HepG2 (cell line): ENCODE data around the gene SCYL1. TPM values are rescaled to one million over a fixed set of nuclear protein-coding genes. Genes with fewer than 3 reads are reported as not detected.

Experiments
- ATAC-seq: fragments of 200-7000 bp; cut with Tn5 transposase; 3 replicates; pipeline ENCODE4 v1.9.1; 2020; ENCODE audit warnings: mild to moderate bottlenecking, moderate library complexity
- BruUV-seq: library from RNA; stranded (reverse); fragments of 400-500 nt; replicated peaks from 2 replicates; lab custom pipeline; 2021; lab: Mats Ljungman, UMichigan
- CTCF ChIA-PET: fragments of 300-600 bp; formaldehyde crosslinking; extraction: SDS; loops from one replicate; lab custom pipeline; 2021; ENCODE audit warnings: low total read pairs, inconsistent platforms, low intra/inter-chr PET ratio; lab: Yijun Ruan, JAX
- POLR2A ChIA-PET: fragments of 350-600 bp; sonication (Branson Sonifier 250); formaldehyde crosslinking; loops from one replicate; lab custom pipeline; 2020; ENCODE audit warnings: antibody characterized with exemption, inconsistent platforms; lab: Yijun Ruan, JAX
- DNase-seq: peaks from one replicate; pipeline ENCODE4 v3.0.0-alpha.2; 2015; ENCODE audit warnings: low spot score
- FAIRE-seq: peaks from 3 replicates; lab custom pipeline; 2011; peaks lifted over from hg19 to GRCh38; lab: Jason Lieb, UNC
- H2AFZ ChIP-seq: one replicate; pipeline ENCODE4 v1.6.1; 2011; ENCODE audit warnings: low read length, inconsistent platforms
- H3K27ac ChIP-seq: fragments of 300-600 bp; 3 replicates; pipeline ENCODE4 v1.8.0; 2011; ENCODE audit warnings: mixed run types, mild to moderate bottlenecking, mixed read lengths, low read length, inconsistent platforms; ENCODE audit not compliant: insufficient read depth; ENCODE audit errors: extremely low read length
- H3K27me3 ChIP-seq, 2 experiments: fragments of 200-600 bp in 1 of 2; 2 replicates in 1 of 2; 3 replicates in 1 of 2; pipeline versions ENCODE4 v1.6.0 to v1.8.0; 2011; ENCODE audit warnings: low read length in 2 of 2, mild to moderate bottlenecking in 2 of 2, moderate library complexity in 2 of 2, inconsistent platforms in 1 of 2; ENCODE audit not compliant: insufficient read depth in 2 of 2, control insufficient read depth in 1 of 2
- H3K36me3 ChIP-seq, 2 experiments: fragments of 200-600 bp in 1 of 2; replicated peaks in 1 of 2; 2 replicates in 1 of 2; 3 replicates in 1 of 2; pipeline versions ENCODE4 v1.5.1 to v1.8.0; 2011; ENCODE audit warnings: low read length in 2 of 2, inconsistent platforms in 1 of 2; ENCODE audit not compliant: insufficient read depth in 2 of 2, control insufficient read depth in 1 of 2
- H3K4me1 ChIP-seq: 2 replicates; pipeline ENCODE4 v1.5.1; 2012; ENCODE audit warnings: low read length, inconsistent platforms; ENCODE audit not compliant: insufficient read depth
- H3K4me2 ChIP-seq: 2 replicates; pipeline ENCODE4 v1.6.0; 2011; ENCODE audit warnings: low read depth, low read length, inconsistent platforms
- H3K4me3 ChIP-seq, 3 experiments: fragments of 200-600 bp in 1 of 3; sonication (generic), shearing (Covaris generic) in 1 of 3; replicated peaks in 1 of 3; 2 replicates each; pipeline ENCODE4 v1.5.1; 2011 to 2016; ENCODE audit warnings: low read length in 3 of 3, inconsistent platforms in 2 of 3, low read depth in 2 of 3, mild to moderate bottlenecking in 2 of 3, control low read depth in 1 of 3, mixed read lengths in 1 of 3; ENCODE audit not compliant: insufficient read depth in 1 of 3
- H3K79me2 ChIP-seq: one replicate; pipeline ENCODE4 v1.6.1; 2011; ENCODE audit warnings: low read length, inconsistent platforms; ENCODE audit not compliant: insufficient read depth
- H3K9ac ChIP-seq: 2 replicates; pipeline ENCODE4 v1.6.0; 2011; ENCODE audit warnings: mild to moderate bottlenecking, low read depth, low read length, inconsistent platforms; ENCODE audit not compliant: insufficient read depth
- H3K9me3 ChIP-seq: 2 replicates; pipeline ENCODE4 v1.5.1; 2012; ENCODE audit warnings: mild to moderate bottlenecking, low read length
- H4K20me1 ChIP-seq: 2 replicates; pipeline ENCODE4 v1.6.0; 2011; ENCODE audit warnings: inconsistent platforms, mild to moderate bottlenecking, low read length, moderate library complexity; ENCODE audit not compliant: insufficient read depth
- AGO2 ChIP-seq: fragments of 200-400 bp; formaldehyde crosslinking; optimal IDR thresholded peaks from 2 replicates; pipeline ENCODE3; 2017; ENCODE audit warnings: mild to moderate bottlenecking, low read depth, low read length, moderate library complexity
- BHLHE40 ChIP-seq: IDR thresholded peaks from 2 replicates; pipeline ENCODE4 v1.6.1; 2011; ENCODE audit warnings: low read length, improper control_type of control experiment
- BRD4 ChIP-seq: sonication (generic); formaldehyde crosslinking; IDR thresholded peaks from 2 replicates; pipeline ENCODE4 v1.4.0; 2020; ENCODE audit warnings: missing genetic modification reagents
- KDM1A ChIP-seq: IDR thresholded peaks from 2 replicates; pipeline ENCODE4 v1.6.1; 2016; ENCODE audit warnings: missing compliant biosample characterization
- MTF2 ChIP-seq: sonication (generic); formaldehyde crosslinking; IDR thresholded peaks from 2 replicates; pipeline ENCODE4 v1.5.0; 2020; ENCODE audit warnings: missing genetic modification reagents, borderline replicate concordance
- NR2C2 ChIP-seq: sonication (generic); formaldehyde crosslinking; IDR thresholded peaks from 2 replicates; pipeline ENCODE4 v1.4.0; 2020; ENCODE audit warnings: missing genetic modification reagents, mild to moderate bottlenecking, moderate library complexity, borderline replicate concordance
- PAF1 ChIP-seq: IDR thresholded peaks from 2 replicates; pipeline ENCODE4 v1.6.1; 2016; ENCODE audit warnings: missing genetic modification reagents, missing compliant biosample characterization
- PITX1 ChIP-seq: sonication (generic); formaldehyde crosslinking; IDR thresholded peaks from 2 replicates; pipeline ENCODE4 v1.5.1; 2020; ENCODE audit warnings: mild to moderate bottlenecking, missing genetic modification reagents
- POLR2G ChIP-seq: fragments of 200-400 bp; formaldehyde crosslinking; IDR thresholded peaks from 2 replicates; pipeline ENCODE4 v1.6.1; 2018; ENCODE audit warnings: mild to moderate bottlenecking, low read depth, low read length, moderate library complexity
- RAD21 ChIP-seq: fragments of 450-650 bp; formaldehyde crosslinking; IDR thresholded peaks from 2 replicates; pipeline ENCODE4 v1.5.0; 2020; ENCODE audit warnings: mild to moderate bottlenecking
- RBFOX2 ChIP-seq: fragments of 200-400 bp; formaldehyde crosslinking; IDR thresholded peaks from 2 replicates; pipeline ENCODE4 v1.6.1; 2017; ENCODE audit warnings: low read depth, mild to moderate bottlenecking, low read length
- RBM22 ChIP-seq: fragments of 200-400 bp; formaldehyde crosslinking; optimal IDR thresholded peaks from 2 replicates; pipeline ENCODE3; 2017; ENCODE audit warnings: mild to moderate bottlenecking, low read length, moderate library complexity
- SSRP1 ChIP-seq: IDR thresholded peaks from 2 replicates; pipeline ENCODE4 v1.6.1; 2016; ENCODE audit warnings: control low read depth
- XRCC5 ChIP-seq: fragments of 200-400 bp; formaldehyde crosslinking; optimal IDR thresholded peaks from 2 replicates; pipeline ENCODE3; 2017; ENCODE audit warnings: mild to moderate bottlenecking, low read length
- ZNF282 ChIP-seq: fragments of 450-650 bp; IDR thresholded peaks from 2 replicates; pipeline ENCODE4 v1.6.1; 2018; ENCODE audit not compliant: partially characterized antibody
- ZNF546 ChIP-seq: sonication (generic); formaldehyde crosslinking; conservative IDR thresholded peaks from 2 replicates; pipeline ENCODE4 v1.8.1; 2023; ENCODE audit warnings: mild to moderate bottlenecking, missing genetic modification reagents
- ZNF549 ChIP-seq: sonication (generic); formaldehyde crosslinking; IDR thresholded peaks from 2 replicates; pipeline ENCODE4 v1.5.0; 2020; ENCODE audit warnings: missing genetic modification reagents
- ZSCAN20 ChIP-seq: sonication (generic); formaldehyde crosslinking; IDR thresholded peaks from 2 replicates; pipeline ENCODE4 v1.4.0; 2020; ENCODE audit warnings: missing genetic modification reagents, mild to moderate bottlenecking, borderline replicate concordance
- WGBS: methylation state at CpG from one replicate; pipeline ENCODE4 v1.1.6; 2017; ENCODE audit warnings: low lambda C conversion rate; 5-methylcytosine and 5-hydroxymethylcytosine counted together
- in situ Hi-C: cut with HindIII; loops from 2 replicates; pipeline ENCODE4 v1.10.0; 2017; ENCODE audit warnings: low pct_unique_long_range_greater_than_20kb; ENCODE audit not compliant: extremely low pct_ligation_motif_present
- intact Hi-C: fragments of 100-400 bp; cut with micrococcal nuclease; formaldehyde crosslinking; loops from one replicate; pipeline ENCODE4 v1.10.0; 2022; ENCODE audit not compliant: unreplicated experiment
- polyA plus RNA-seq, 8 experiments: library from polyadenylated mRNA; depleted of rRNA in 3 of 8; stranded (reverse) in 7 of 8; unstranded in 1 of 8; fragments of >200 nt; fragmentation: Illumina TruSeq in 4 of 8; extraction: Trizol in 4 of 8; gene quantifications; 2 replicates each; pipeline versions ENCODE4 v1.2.1 to v1.2.3, GENCODE V29; 2011 to 2016; ENCODE audit warnings: low read depth in 4 of 8, missing spikeins in 1 of 8, mixed read lengths in 1 of 8; ENCODE audit not compliant: insufficient read depth in 1 of 8
- total RNA-seq, 5 experiments: library from RNA; depleted of rRNA; stranded (reverse); fragments of >200 nt; fragmentation: Illumina TruSeq; extraction: Trizol; gene quantifications; 2 replicates each; pipeline ENCODE4 v1.2.3, GENCODE V29; 2016; ENCODE audit warnings: low read depth in 1 of 5
- TF ChIP-seq, protein P1 (sequence below): sonication (generic); formaldehyde crosslinking; conservative IDR thresholded peaks from 2 replicates; pipeline ENCODE4 v1.4.0; 2020; ENCODE audit warnings: missing genetic modification reagents

The SCYL1 gene
- total and polyA plus RNA-seq, 2 of the 13 experiments (the other 11 are each of a cell fraction or from before 2014, with no cell fraction given): 65.9 to 103 TPM

DNA sequence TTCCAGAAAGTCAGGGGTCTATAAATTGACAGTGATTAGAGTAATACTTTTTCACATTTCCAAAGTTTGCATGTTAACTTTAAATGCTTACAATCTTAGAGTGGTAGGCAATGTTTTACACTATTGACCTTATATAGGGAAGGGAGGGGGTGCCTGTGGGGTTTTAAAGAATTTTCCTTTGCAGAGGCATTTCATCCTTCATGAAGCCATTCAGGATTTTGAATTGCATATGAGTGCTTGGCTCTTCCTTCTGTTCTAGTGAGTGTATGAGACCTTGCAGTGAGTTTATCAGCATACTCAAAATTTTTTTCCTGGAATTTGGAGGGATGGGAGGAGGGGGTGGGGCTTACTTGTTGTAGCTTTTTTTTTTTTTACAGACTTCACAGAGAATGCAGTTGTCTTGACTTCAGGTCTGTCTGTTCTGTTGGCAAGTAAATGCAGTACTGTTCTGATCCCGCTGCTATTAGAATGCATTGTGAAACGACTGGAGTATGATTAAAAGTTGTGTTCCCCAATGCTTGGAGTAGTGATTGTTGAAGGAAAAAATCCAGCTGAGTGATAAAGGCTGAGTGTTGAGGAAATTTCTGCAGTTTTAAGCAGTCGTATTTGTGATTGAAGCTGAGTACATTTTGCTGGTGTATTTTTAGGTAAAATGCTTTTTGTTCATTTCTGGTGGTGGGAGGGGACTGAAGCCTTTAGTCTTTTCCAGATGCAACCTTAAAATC, 20.8 kb upstream of the SCYL1 start (continued):
- TF ChIP-seq XRCC5 (no peak), MTF2 (no peak), BHLHE40 (no peak), KDM1A (CRISPR knock-in tag) (no peak), PITX1 (CRISPR knock-in tag) (no peak), ZNF546 (CRISPR knock-in tag) (no peak), ZNF549 (CRISPR knock-in tag) (no peak), SSRP1 (CRISPR knock-in tag) (peak; percentile 44), RAD21 (CRISPR knock-in tag) (no peak), RBM22 (peak; percentile 84), ZNF282 (no peak), BRD4 (CRISPR knock-in tag) (no peak), NR2C2 (CRISPR knock-in tag) (no peak)
- TF ChIP-seq, all 625 proteins: peak for 10

DNA sequence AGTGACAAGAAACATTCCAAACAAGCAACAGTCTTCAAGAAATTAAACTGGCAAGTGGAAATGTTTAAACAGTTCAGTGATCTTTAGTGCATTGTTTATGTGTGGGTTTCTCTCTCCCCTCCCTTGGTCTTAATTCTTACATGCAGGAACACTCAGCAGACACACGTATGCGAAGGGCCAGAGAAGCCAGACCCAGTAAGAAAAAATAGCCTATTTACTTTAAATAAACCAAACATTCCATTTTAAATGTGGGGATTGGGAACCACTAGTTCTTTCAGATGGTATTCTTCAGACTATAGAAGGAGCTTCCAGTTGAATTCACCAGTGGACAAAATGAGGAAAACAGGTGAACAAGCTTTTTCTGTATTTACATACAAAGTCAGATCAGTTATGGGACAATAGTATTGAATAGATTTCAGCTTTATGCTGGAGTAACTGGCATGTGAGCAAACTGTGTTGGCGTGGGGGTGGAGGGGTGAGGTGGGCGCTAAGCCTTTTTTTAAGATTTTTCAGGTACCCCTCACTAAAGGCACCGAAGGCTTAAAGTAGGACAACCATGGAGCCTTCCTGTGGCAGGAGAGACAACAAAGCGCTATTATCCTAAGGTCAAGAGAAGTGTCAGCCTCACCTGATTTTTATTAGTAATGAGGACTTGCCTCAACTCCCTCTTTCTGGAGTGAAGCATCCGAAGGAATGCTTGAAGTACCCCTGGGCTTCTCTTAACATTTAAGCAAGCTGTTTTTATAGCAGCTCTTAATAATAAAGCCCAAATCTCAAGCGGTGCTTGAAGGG, 20.0 kb upstream of the SCYL1 start:
- Histone ChIP-seq H3K9ac (peak overlapping the region; percentile 42; the same call in 1 of the 2 replicates), H2AFZ (no peak overlapping the region), H3K4me2 (peak overlapping the region; percentile 78), H3K4me3 (peak overlapping the region; percentile 85 to 93 (median 89); a peak in 5 of 6 replicates), H3K4me1 (peaks cover 63% of the 10 kb centered on the region), H3K27me3 (no peaks in the 10 kb centered on the region; a peak in 2 of 5 replicates), H3K9me3 (no peaks in the 10 kb centered on the region), H3K79me2 (peaks cover 63% of the 10 kb centered on the region)
- intact Hi-C loops: no loop called here
- POLR2A ChIA-PET: interaction anchor here (0.9 to 27.3 kb wide), 13 partner anchors 6 to 147 kb away, joined by 3 to 1590 read pairs (median 10); partner anchors contain the start of genes FRMD8, MALAT1, NEAT1 and SCYL1
- in situ Hi-C loops: loop anchor here (5.0 to 10.0 kb wide), 2 partner anchors 33 to 50 kb away; no protein-coding TSS in a partner anchor
- whole genome bisulfite sequencing: 74% methylated on average over 8 of the region's 8 CpGs
- ATAC-seq (no peak), DNase-seq (no peak), FAIRE-seq (no peak)
- peak; percentile 10 for TF ChIP-seq RBM22
- TF ChIP-seq AGO2: peak; percentile 54
- peak; percentile 33 for TF ChIP-seq POLR2G
- peak; percentile 68 for TF ChIP-seq RBFOX2
- TF ChIP-seq ZSCAN20: no peak
- TF ChIP-seq PAF1 (CRISPR knock-in tag): peak; percentile 20; the same call in 1 of the 2 replicates
- TF ChIP-seq, protein P1, sequence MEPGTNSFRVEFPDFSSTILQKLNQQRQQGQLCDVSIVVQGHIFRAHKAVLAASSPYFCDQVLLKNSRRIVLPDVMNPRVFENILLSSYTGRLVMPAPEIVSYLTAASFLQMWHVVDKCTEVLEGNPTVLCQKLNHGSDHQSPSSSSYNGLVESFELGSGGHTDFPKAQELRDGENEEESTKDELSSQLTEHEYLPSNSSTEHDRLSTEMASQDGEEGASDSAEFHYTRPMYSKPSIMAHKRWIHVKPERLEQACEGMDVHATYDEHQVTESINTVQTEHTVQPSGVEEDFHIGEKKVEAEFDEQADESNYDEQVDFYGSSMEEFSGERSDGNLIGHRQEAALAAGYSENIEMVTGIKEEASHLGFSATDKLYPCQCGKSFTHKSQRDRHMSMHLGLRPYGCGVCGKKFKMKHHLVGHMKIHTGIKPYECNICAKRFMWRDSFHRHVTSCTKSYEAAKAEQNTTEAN (CRISPR knock-in tag): no peak
- TF ChIP-seq, all 625 proteins: peak for 5
- CTCF ChIA-PET: no interaction called here
- H3K27ac ChIP-seq: no peak overlapping the region
- BruUV-seq: TSS peak; percentile 5
- H4K20me1 ChIP-seq: peaks cover 76% of the 10 kb centered on the region
- peaks cover 6 to 40% of the 10 kb centered on the region in 2 experiments for H3K36me3 ChIP-seq
